Stimulated activated CD8-positive, alpha-beta memory T cell treated with anti-CD3 and anti-CD28 coated beads, Interleukin-7, amount 100 ng/mL, for 1 hour (primary cell): ENCODE measurements around the gene RSAD1.

Source experiments
- DNase-seq, 2 donors: peaks; one replicate each; pipeline ENCODE4 v3.0.0-alpha.2; 2020; ENCODE audit warnings: low read depth in 2 of 2

The RSAD1 gene

GRCh38 chr17:50519141-50519834 is 40.6 kb downstream of the RSAD1 start:
- no peak for DNase-seq

- no peak for DNase-seq
Observed at GRCh38 chr17:50520483-50520882, 41.8 kb downstream of the RSAD1 start.

- DNase-seq, result no peak
Observed at GRCh38 chr17:50521514-50521913, 42.9 kb downstream of the RSAD1 start.

GRCh38 chr17:50522766-50523165 is 44.1 kb downstream of the RSAD1 start:
- no peak for DNase-seq

GRCh38 chr17:50523208-50523607 is 44.5 kb downstream of the RSAD1 start:
- DNase-seq, result no peak

- no peak for DNase-seq
Observed at GRCh38 chr17:50524838-50525237, 46.2 kb downstream of the RSAD1 start.

- DNase-seq, result no peak
Observed at GRCh38 chr17:50527155-50527762, 48.6 kb downstream of the RSAD1 start.

GRCh38 chr17:50527949-50528474 is 49.4 kb downstream of the RSAD1 start:
- DNase-seq, result no peak

GRCh38 chr17:50529849-50530248 is 51.2 kb downstream of the RSAD1 start:
- no peak for DNase-seq

GRCh38 chr17:50531428-50532025 is 52.9 kb downstream of the RSAD1 start:
- DNase-seq, result no peak

- no peak for DNase-seq
Observed at GRCh38 chr17:50532452-50533024, 53.9 kb downstream of the RSAD1 start, which contains the start of gene EPN3. Gene EPN3, plus strand, starts transcription at chr17:50532735. Its CDS starts 3,822 bp downstream, at chr17:50536557.

- no peak for DNase-seq
Observed at GRCh38 chr17:50533185-50533584, 54.5 kb downstream of the RSAD1 start.

GRCh38 chr17:50533720-50534148 is 55.1 kb downstream of the RSAD1 start:
- no peak for DNase-seq

- DNase-seq, result no peak
Observed at GRCh38 chr17:50534222-50534978, 55.7 kb downstream of the RSAD1 start.

GRCh38 chr17:50534979-50535326 is 56.3 kb downstream of the RSAD1 start:
- DNase-seq, result no peak

- DNase-seq, result no peak
Observed at GRCh38 chr17:50535407-50535806, 56.7 kb downstream of the RSAD1 start.
